A673 (cell line): ENCODE measurements around the gene BBS7.

Experiments used
- CTCF ChIP-seq: fragments of 300-800, 200-600 bp; sonication (generic); conservative IDR thresholded peaks from 2 replicates; pipeline ENCODE4 v1.5.1; 2017; ENCODE audit warnings: low read depth, mild to moderate bottlenecking, antibody characterized with exemption, low read length, moderate library complexity, mixed read lengths
- EZH2 ChIP-seq: fragments of 200-600 bp; sonication (generic); IDR thresholded peaks from 2 replicates; pipeline ENCODE4 v1.6.1; 2017; ENCODE audit warnings: borderline replicate concordance, low read depth, mild to moderate bottlenecking, mixed read lengths, antibody characterized with exemption, low read length; ENCODE audit not compliant: poor library complexity, severe bottlenecking

DNA sequence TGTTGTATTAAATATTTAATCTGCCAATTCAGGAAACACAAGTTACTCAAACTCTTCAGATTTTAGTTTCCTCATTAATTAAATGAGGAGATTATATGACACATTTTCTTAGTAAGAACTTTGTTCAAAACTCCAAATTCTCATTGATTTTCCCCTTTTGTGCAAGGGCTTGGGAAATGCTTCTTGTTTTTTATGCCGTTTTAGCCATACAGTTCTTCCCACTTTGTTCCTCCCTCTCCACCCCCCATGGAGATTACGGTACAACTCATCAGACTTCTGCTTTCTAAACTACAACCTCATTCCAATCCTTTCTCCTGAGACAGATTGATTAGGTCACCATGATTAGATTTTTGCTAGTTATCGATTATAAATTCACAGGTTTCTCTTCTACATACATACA is 10.9 kb upstream of the BBS7 start:
- TF ChIP-seq CTCF (no peak), EZH2 (no peak)
